Thyroid gland (tissue), 4 donors: ENCODE results near the gene CRISPLD2. TPM values are rescaled to one million over a fixed set of nuclear protein-coding genes. Genes with fewer than 3 reads are reported as not detected.

ENCODE experiments used
- DNase-seq, 2 donors: peaks; one replicate each; pipeline ENCODE4 v3.0.0-alpha.2; 2019
- H3K27ac ChIP-seq, 3 donors: fragments of 200-600 bp; sonication (generic); 1 replicate in 2 of 3; 2 replicates in 1 of 3; pipeline ENCODE4 v1.5.1; 2016 to 2019; ENCODE audit warnings: mild to moderate bottlenecking in 1 of 3, moderate library complexity in 1 of 3
- H3K27me3 ChIP-seq: fragments of 200-600 bp; sonication (generic); one replicate; pipeline ENCODE4 v1.5.1; 2019
- H3K36me3 ChIP-seq, 2 donors: fragments of 200-600 bp; sonication (generic); one replicate each; pipeline ENCODE4 v1.5.1; 2016 to 2019
- H3K4me1 ChIP-seq, 2 donors: fragments of 200-600 bp; sonication (generic); one replicate each; pipeline ENCODE4 v1.5.1; 2017 to 2019
- H3K4me3 ChIP-seq, 3 donors: fragments of 200-600 bp; sonication (generic); replicated peaks in 1 of 3; 1 replicate in 2 of 3; 2 replicates in 1 of 3; pipeline ENCODE4 v1.5.1; 2016; ENCODE audit warnings: mild to moderate bottlenecking in 1 of 3
- H3K9me3 ChIP-seq: fragments of 200-600 bp; sonication (generic); one replicate; pipeline ENCODE4 v1.5.1; 2017
- POLR2A ChIP-seq, 2 donors: fragments of 450-650 bp; IDR thresholded peaks; one replicate each; pipeline ENCODE4 v1.6.1; 2017; ENCODE audit warnings: antibody characterized with exemption in 2 of 2, mild to moderate bottlenecking in 2 of 2, moderate library complexity in 1 of 2
- WGBS, 2 donors: methylation state at CpG; one replicate each; pipeline ENCODE4 v1.1.5; 2017; 5-methylcytosine and 5-hydroxymethylcytosine counted together
- intact Hi-C: fragments of 100-400 bp; cut with DNase I; formaldehyde crosslinking; loops from one replicate; pipeline ENCODE4 v1.15.1; 2023
- total RNA-seq, 4 donors: library from RNA; depleted of rRNA; stranded (reverse); fragments of >200 nt; gene quantifications; one replicate each; pipeline ENCODE4 v1.2.3, GENCODE V29; 2016
- TF ChIP-seq, protein P1 (sequence below), 6 experiments: fragments of 200-600 bp in 3 of 6; fragments of 450-650 bp in 3 of 6; sonication (generic) in 3 of 6; IDR thresholded peaks; one replicate each; pipeline ENCODE4 v1.5.1; 2016 to 2019; ENCODE audit warnings: antibody characterized with exemption in 6 of 6, mild to moderate bottlenecking in 2 of 6, inconsistent platforms in 1 of 6, moderate library complexity in 1 of 6

The CRISPLD2 gene
- total RNA-seq, 4 donors from 2014 or later: 48.0 to 261 (median 108) TPM

GRCh38 chr16:84948851-84949610, 129.2 kb downstream of the CRISPLD2 start:
- WGBS, 2 donors: 69 to 74% methylated on average over 10 of the region's 10 CpGs
- intact Hi-C loops: no loop called here

DNA sequence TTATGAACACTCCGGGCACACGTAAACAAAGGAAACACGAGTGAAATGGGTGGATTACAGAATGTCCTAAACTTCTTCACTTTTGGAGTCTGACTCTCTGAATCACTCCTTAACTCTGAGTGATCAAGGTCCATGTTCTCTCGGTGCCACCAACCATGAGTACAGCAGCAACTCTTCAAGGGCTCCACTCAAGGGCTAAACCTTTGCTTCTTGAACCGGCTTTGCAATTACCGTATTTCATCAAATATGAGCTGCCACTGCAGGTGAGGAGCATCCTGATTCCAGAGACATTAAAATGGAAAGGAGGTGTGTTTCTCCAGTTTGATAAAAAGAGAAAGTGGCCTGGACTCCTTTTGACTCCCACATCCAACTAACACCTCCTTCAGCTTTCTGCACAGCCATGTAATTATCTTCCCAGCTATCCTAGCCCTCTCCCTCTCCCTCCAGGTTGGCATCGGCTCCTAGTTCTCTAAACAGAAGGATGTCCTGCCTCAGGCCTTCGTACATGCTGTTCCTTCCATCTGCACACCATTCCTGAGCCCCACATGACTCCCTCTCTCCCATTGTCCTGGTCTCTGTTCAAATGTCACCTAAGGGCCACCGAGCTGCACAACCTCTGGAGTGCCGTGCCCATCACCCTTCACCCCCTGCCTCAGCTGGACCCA, 130.1 kb downstream of the CRISPLD2 start:
- Histone ChIP-seq H3K9me3 (no peaks in the 10 kb centered on the region), H3K4me1 (peaks cover 0 to 7% of the 10 kb centered on the region in 2 donors), H3K4me3 (no peak overlapping the region), H3K36me3 (no peaks in the 10 kb centered on the region), H3K27ac (no peak overlapping the region), H3K27me3 (no peaks in the 10 kb centered on the region)
- 50 to 60% methylated on average over 10 of the region's 10 CpGs for WGBS, 2 donors
- peak; percentile 51 to 64 for DNase-seq
- intact Hi-C loops: loop anchor here (5.0 kb wide), 1 partner anchor 193 kb away; no protein-coding TSS in a partner anchor
- TF ChIP-seq, protein P1, sequence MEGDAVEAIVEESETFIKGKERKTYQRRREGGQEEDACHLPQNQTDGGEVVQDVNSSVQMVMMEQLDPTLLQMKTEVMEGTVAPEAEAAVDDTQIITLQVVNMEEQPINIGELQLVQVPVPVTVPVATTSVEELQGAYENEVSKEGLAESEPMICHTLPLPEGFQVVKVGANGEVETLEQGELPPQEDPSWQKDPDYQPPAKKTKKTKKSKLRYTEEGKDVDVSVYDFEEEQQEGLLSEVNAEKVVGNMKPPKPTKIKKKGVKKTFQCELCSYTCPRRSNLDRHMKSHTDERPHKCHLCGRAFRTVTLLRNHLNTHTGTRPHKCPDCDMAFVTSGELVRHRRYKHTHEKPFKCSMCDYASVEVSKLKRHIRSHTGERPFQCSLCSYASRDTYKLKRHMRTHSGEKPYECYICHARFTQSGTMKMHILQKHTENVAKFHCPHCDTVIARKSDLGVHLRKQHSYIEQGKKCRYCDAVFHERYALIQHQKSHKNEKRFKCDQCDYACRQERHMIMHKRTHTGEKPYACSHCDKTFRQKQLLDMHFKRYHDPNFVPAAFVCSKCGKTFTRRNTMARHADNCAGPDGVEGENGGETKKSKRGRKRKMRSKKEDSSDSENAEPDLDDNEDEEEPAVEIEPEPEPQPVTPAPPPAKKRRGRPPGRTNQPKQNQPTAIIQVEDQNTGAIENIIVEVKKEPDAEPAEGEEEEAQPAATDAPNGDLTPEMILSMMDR (IDR thresholded peaks at IDR 0.05): no peak
- no peak for TF ChIP-seq POLR2A (IDR thresholded peaks at IDR 0.05)

More at GRCh38 chr16:84948851-84949610, 129.2 kb downstream of the CRISPLD2 start:
- H3K36me3 ChIP-seq: no peaks in the 10 kb centered on the region
- H3K27ac ChIP-seq: no peak overlapping the region
- TF ChIP-seq POLR2A (IDR thresholded peaks at IDR 0.05): no peak
- TF ChIP-seq, protein P1 (IDR thresholded peaks at IDR 0.05): no peak
- H3K27me3 ChIP-seq: no peaks in the 10 kb centered on the region
- H3K9me3 ChIP-seq: no peaks in the 10 kb centered on the region
- H3K4me3 ChIP-seq: no peak overlapping the region
- peaks cover 0 to 7% of the 10 kb centered on the region in 2 donors for H3K4me1 ChIP-seq
- DNase-seq: no peak

GRCh38 chr16:84950906-84951305, 131.1 kb downstream of the CRISPLD2 start:
- H3K4me3 ChIP-seq: no peak overlapping the region
- 68 to 80% methylated on average over 3 to 8 of the region's 10 CpGs for WGBS, 2 donors
- H3K36me3 ChIP-seq: no peaks in the 10 kb centered on the region
- no peaks in the 10 kb centered on the region for H3K27me3 ChIP-seq
- no peak overlapping the region for H3K27ac ChIP-seq
- H3K9me3 ChIP-seq: no peaks in the 10 kb centered on the region
- no peak for DNase-seq
- no peak for TF ChIP-seq POLR2A (IDR thresholded peaks at IDR 0.05)
- intact Hi-C loops: loop anchor here (5.0 kb wide), 1 partner anchor 194 kb away; no protein-coding TSS in a partner anchor
- H3K4me1 ChIP-seq: peaks cover 0 to 7% of the 10 kb centered on the region in 2 donors

GRCh38 chr16:84952335-84953189, 132.8 kb downstream of the CRISPLD2 start:
- intact Hi-C loops: loop anchor here (5.0 kb wide), 1 partner anchor 195 kb away; no protein-coding TSS in a partner anchor
- no peak overlapping the region for H3K4me3 ChIP-seq
- peaks cover 0 to 7% of the 10 kb centered on the region in 2 donors for H3K4me1 ChIP-seq
- no peaks in the 10 kb centered on the region for H3K27me3 ChIP-seq
- H3K27ac ChIP-seq: no peak overlapping the region
- WGBS, 2 donors: 28 to 45% methylated on average over 5 to 12 of the region's 12 CpGs
- H3K36me3 ChIP-seq: no peaks in the 10 kb centered on the region
- H3K9me3 ChIP-seq: no peaks in the 10 kb centered on the region
- peak; percentile 81 to 83 for DNase-seq
- TF ChIP-seq, protein P1 (IDR thresholded peaks at IDR 0.05): peak; percentile 83 to 92 (median 86)
- TF ChIP-seq POLR2A (IDR thresholded peaks at IDR 0.05): no peak

DNA sequence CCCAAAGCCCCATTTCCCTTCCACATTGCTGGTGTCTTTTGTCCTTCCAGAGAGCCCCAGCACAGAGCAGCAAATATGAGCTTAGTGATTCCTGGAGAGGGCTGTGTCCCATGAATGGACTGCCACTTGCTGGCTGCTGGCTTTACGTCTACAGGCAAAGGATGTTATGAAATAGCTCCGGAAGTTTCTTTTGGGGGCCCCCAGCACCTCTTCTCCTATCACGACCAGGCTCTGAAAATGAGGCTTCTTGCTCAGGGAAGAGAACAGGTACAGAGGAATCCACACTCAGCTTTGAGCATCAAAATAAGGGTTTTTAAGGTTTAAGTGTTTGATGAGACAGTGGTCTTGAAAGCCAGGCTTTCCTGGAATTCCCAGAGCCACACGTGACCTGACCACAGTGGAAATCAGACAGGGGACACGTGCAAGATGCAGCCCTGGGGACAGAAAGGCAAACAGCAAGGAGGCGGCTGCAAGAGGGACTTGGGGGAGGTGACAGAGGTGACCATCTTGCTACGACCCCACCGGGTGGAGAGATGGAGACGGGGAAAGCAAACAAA, 133.5 kb downstream of the CRISPLD2 start:
- TF ChIP-seq POLR2A (IDR thresholded peaks at IDR 0.05): no peak
- TF ChIP-seq, protein P1 (IDR thresholded peaks at IDR 0.05): no peak
- WGBS, 2 donors: 85 to 93% methylated on average over 9 of the region's 9 CpGs
- intact Hi-C loops: loop anchor here (5.0 kb wide), 1 partner anchor 196 kb away; no protein-coding TSS in a partner anchor
- Histone ChIP-seq H3K27me3 (no peaks in the 10 kb centered on the region), H3K9me3 (no peaks in the 10 kb centered on the region), H3K4me3 (no peak overlapping the region), H3K4me1 (peaks cover 0 to 7% of the 10 kb centered on the region in 2 donors), H3K27ac (no peak overlapping the region), H3K36me3 (no peaks in the 10 kb centered on the region)
- no peak for DNase-seq
